Measurements from ENCODE around the gene IGF2BP2.

The IGF2BP2 gene

DNA sequence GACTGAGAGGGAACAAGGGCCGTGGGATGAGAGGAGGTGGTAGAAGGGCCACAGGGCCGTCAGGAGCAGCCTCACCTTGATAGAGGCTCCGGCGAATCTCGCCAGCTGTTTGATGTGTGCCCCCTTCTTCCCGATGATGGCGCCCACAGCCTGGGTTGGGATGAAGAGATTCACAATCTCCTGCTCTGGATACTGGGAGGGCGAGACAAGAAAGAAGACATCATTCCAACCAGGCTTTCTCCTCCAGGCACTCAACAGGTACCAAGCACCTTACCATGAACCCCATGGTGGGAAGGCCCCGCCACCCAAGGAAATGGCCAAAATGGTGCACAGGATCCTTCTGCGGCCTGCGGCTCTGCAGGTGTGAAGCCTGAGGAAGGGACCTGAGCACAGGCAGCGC is 167.6 kb downstream of the IGF2BP2 start:
- no peak for DNase-seq (ENCODE audit: low read depth)
- no peak overlapping the region for H3K4me3 ChIP-seq (ENCODE audit: low read depth, low read length)
- TF ChIP-seq, protein P1, sequence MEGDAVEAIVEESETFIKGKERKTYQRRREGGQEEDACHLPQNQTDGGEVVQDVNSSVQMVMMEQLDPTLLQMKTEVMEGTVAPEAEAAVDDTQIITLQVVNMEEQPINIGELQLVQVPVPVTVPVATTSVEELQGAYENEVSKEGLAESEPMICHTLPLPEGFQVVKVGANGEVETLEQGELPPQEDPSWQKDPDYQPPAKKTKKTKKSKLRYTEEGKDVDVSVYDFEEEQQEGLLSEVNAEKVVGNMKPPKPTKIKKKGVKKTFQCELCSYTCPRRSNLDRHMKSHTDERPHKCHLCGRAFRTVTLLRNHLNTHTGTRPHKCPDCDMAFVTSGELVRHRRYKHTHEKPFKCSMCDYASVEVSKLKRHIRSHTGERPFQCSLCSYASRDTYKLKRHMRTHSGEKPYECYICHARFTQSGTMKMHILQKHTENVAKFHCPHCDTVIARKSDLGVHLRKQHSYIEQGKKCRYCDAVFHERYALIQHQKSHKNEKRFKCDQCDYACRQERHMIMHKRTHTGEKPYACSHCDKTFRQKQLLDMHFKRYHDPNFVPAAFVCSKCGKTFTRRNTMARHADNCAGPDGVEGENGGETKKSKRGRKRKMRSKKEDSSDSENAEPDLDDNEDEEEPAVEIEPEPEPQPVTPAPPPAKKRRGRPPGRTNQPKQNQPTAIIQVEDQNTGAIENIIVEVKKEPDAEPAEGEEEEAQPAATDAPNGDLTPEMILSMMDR (IDR thresholded peaks at IDR 0.05; ENCODE audit: low read depth, low read length, missing control alignments): no peak

DNA sequence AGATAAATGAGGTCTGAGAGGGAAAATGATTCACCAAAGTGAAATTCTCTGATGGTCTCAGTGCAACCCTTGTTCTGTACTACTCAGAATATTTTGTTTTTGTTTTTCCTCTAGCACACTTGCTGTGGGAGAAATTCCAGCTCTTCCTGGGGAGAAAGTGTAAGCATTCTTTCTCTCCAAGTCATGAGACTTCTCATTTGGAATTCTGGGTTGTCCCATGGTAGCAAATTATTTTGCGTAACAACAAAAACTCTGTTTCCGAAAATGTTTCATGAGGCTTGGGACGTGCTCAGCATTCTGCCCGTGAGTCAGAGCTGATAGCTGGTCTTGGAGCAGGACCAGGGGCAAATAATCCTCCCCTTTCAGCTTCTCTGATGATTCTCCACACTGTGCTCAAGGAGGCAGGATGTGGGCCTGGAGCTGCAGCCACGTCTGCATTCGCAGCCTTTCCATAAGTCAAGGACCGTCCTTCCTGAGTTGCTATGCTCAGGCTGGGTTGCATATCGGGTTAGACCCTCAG is 168.5 kb downstream of the IGF2BP2 start:
- no peak for DNase-seq (ENCODE audit: low read depth)
- TF ChIP-seq, protein P1 (IDR thresholded peaks at IDR 0.05; ENCODE audit: low read depth, low read length, missing control alignments): no peak
- no peak overlapping the region for H3K4me3 ChIP-seq (ENCODE audit: low read depth, low read length)

DNA sequence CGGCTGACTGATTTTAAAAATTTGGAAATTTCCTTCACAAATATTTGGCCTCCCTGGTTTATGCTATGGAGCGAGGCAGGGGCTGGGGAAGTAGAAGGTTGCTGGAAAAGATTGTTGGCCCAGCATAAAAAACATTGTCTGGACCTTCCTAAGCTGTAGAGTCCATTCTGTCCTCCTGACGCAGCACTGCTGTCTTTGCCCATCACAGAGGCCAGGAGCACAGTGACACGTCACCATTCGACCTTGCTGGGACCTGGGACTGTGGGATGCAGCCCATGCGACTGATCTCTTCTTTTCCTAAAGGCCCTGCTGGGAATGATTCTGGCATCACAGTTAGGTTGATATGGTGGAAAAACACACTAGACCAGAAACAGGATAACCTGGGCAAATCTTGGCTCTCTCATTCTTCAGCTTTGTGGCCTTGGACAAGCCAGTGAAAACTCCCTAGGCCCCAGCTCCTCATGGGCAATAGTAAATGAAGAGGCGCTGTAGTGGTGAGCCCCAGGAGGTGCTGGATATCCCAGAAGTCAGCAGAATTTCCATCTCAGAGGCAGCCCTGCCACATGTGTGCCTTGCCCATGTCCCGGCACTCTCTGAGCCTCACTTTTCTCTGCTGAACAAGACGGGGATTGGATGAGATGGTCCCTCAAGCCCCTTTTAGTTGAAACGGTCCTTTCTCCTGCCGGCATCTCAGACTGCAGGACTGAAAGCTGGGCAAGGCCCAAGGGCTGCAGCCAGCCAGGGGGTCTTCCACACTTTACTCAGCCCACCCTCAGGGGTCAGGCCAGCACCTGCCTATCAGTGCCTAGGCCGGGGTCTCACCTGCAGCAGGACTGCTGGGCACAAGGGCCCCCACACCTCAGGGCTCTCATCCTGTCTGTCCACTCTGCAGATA is 169.2 kb downstream of the IGF2BP2 start:
- DNase-seq (ENCODE audit: low read depth): no peak
- no peak overlapping the region for H3K4me3 ChIP-seq (ENCODE audit: low read depth, low read length)
- TF ChIP-seq, protein P1 (IDR thresholded peaks at IDR 0.05; ENCODE audit: low read depth, low read length, missing control alignments): no peak

DNA sequence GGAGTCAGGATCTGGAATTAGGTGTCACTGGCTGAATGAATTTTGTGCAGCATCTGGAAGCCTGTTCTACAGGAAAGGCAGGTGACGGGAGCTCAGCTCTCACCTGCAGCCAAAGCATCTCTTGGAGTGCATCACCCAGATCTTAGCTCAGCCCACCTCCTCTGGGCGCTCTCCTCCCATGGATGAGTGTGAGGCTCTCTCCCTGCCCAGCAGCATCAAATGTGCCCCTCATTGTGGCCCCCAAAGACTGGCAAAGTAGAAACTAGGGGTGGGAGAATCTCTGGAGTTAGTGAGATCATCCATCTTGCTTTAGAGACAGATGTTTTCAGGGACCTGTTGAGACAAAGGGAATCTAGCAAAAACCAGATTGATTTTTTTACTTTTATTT is 170.1 kb downstream of the IGF2BP2 start:
- DNase-seq (ENCODE audit: low read depth): no peak
- no peak overlapping the region for H3K4me3 ChIP-seq (ENCODE audit: low read depth, low read length)
- TF ChIP-seq, protein P1 (IDR thresholded peaks at IDR 0.05; ENCODE audit: low read depth, low read length, missing control alignments): no peak

DNA sequence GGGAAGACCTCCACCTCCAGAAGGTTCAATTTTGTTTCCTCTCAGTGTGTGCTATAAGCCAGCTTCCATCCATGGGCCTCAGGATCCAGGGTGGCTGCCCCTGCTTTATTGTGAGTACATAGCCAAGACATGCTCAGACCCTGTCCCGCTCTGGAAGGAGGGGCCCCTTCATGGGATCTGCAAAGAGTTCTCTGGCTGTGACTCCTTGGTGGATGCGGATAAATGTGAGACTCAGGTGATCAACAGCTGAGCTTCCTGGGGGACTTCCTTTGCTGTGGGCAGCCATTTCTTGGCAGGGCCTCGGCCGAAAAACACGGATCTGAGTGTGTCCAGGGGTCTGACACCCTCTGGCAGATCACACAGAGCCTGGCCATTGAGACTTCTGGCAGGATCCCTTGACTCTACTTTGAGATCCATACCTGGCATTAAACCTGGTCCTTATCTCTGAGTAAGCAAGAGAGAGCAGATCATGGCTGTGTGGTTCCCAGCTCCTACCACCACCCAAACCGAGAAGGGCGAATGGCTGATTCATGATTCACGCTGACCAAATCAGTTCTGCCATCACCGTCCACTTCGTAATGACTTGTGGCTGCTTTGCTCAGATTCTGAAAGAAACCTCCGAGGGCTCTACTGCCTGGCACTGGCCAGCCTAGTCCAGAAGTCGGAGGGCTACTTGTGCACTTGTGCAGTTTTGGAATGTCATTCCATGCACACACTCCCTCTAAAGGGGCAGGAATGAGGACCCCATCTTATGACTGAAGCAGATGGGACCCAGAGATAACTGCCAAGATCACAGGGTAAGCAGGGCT is 170.7 kb downstream of the IGF2BP2 start:
- TF ChIP-seq, protein P1 (IDR thresholded peaks at IDR 0.05; ENCODE audit: low read depth, low read length, missing control alignments): no peak
- H3K4me3 ChIP-seq (ENCODE audit: low read depth, low read length): no peak overlapping the region
- DNase-seq (ENCODE audit: low read depth): no peak

DNA sequence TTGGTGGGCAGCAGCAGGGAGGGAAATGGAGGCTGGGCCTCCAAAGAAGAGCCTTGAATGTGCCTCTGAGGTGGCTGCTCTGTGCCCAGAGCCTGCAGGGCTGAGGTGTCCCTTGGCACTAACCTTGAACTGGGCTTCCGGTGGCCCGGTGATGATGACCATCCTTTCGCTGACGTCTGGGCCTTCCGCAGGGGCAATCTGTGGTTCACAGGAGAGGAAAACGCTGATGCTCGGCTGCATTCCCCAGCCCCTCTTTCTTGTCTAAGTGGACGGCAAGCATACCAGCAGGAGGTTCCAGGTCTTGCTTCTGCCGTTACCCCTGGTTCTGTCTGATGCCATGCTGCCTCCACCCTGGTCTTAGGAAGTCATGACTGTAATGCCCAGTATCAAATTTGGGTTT is 172.9 kb downstream of the IGF2BP2 start:
- no peak overlapping the region for H3K4me3 ChIP-seq (ENCODE audit: low read depth, low read length)
- TF ChIP-seq, protein P1 (IDR thresholded peaks at IDR 0.05; ENCODE audit: low read depth, low read length, missing control alignments): no peak
- DNase-seq (ENCODE audit: low read depth): no peak
